ENCODE measurements around the gene GIGYF1.

The GIGYF1 gene

DNA sequence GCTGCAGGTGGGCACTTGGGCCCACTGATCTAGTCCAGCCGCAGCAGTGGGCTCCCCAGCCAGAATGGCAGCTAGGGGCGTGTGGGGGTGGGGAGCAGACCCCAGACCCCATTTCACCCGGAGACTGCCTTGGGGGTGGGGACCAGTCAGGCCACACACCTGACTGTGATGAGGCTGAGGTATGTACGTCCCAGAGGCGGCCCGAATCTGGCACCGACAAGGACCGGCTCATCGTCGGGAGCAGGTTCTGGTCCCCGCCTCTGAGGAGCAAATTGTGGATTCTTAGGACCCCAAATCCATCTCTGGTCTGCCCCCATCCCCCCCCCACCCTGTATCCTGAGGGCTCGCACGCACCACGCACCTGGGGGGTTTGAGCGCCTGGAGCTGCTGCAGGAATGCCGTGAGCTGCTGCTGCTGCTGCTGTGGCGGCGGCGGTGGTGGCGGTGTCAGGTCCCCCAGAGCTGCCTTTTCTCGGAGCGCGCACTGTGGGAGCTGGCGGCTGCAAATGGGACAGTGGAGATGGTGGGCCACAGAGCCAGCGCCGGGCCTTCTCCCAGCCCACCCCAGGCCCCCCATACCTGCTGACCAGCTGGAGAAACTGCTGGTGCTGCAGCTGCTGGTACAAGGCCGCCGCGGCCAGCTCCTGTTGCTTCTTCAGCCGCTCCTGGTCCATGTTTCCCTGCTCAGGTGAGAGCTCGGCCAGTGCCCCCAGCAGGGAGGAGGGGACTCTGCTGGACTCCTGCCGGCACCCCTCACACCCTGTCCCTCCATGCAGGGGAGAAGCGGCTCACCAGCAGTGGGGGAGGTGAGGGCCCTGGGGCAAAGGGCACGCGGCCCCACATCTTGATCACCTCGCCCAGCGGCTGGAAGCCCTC, 10.2 kb downstream of the GIGYF1 start:
- DNase-seq, result no peak

DNA sequence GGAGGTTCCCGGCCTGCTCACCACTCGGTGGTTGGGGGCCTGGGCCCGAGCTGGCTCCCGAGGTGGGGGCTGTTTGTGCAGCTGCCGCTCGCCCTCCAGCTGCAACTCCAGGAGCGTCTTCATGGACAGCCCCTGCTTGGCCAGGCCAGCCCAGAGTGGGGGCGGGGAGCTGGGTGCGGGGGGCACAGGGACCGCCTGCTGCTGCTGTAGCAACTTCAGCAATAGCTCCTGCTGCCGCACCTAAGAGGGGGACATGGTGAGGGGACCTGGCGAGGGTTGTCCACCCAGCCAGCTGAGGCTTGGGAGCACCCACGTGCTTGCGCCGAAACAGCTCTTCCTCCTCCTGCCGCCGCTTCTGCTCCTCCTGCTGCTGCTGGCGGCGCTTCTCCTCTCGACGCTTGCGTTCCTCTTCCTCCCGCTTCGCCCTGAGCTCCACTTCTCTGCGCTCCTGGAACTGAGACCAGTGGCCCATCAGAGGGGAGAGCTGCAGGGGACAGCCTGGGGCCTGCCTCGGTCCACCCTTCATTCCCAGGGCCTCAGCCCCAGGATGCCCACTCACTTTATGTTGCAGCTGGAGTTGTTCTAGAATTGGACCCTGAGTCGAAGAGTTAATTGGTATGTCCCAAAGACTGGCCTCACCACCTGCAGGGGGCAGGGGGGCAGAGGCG, 10.9 kb downstream of the GIGYF1 start:
- no peak for DNase-seq

- no peak for DNase-seq
Observed at GRCh38 chr7:100682228-100682741, 11.8 kb downstream of the GIGYF1 start.

DNA sequence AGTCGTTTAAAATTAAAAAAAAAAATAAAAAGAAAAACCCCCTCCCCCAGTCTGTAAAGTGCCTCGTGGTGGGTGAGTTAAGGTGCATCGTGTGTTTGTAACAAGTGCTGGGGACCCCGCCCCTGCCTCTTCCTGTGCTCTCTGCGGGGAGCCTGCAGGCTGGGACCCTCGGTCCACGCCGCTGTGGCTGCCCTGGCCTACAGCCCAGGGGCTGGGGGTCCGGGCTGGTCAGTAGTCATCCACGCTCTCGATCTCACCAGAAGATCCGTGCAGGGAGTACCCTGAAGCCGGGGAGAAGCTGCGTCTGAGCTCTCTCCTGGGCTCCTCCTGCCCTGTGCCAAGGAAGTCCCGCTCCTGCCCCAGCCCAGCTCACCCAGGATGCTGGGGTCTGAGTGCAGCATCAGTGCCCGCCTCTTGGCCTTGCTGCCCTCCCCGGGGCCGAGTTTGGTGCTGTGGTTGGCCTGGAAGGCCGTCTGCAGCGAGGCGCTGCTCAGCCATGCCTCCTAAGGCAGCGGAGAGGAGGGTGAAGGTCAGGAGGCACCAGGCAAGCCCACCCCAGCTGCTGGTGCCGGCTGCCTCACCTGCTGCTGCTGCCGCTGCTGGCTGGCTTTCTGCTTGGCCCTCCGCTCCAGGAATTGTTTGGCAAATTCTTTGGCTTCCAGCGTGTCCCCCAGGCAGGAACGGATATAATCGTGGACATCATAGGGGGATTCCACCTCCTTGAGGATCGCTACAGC, 12.4 kb downstream of the GIGYF1 start:
- no peak for DNase-seq

DNA sequence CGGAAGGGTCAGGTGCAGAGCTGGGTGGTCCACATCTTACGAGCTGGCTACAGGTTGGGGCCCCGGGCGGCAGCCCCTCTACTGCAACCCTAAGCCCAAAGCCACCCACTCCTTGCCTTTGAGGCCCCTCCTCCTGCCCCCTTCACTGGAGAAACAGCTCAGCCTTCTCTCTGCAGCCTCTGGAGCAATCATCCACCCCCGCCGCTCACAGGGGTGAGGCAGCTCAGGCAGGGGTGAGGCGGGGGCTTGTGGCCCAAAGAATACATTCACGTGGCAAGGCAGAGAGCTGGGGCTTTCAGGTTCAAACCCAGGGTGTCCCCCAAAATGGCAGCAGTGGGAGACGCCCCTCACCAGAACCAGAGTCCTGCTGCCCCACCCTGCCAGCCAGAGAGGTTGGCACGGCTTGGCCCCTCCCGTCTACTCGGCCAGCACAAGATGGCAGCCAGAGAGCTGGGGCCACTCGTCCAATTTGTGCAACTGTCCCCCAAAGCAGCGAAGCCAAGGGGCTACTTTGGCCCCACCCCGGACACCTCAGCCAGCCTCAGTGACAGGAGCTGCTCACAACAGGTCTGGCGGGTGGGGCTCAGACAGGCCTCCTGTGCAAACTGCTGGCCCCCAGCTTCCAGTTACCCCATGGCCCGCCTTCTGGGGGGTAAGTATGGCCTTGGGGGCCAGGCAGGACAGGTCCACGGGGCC, 13.3 kb downstream of the GIGYF1 start:
- DNase-seq, result no peak

DNA sequence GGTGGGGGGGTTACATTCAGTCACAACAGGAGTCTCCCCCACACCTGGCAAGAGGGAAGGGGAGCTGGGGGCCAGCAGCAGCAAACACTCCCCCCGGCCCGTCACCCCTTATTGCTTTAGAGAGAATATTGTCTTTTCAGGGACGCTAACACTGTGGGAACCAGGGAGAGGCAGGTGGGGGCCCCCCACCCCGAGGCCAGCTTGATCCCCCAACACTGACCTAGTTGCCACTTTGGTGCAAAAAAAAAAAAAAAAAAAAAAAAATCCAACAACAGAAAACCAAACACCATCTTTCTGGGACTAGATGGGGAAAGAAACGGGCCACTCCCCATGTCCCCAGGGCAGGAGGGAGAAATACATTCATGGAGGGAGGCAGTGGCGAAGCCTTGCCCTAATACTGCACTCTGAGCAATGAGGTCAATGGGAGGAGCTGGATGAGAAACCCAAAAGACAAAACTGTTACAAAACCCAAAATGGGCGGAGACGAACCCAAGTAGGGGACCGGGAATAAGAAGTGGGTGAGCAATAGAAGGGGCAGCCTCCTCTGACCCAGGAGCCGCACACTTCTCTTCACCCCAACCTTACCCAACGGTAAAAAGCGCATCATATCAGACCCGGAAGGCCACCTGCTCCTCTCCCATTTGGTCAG, 14.0 kb downstream of the GIGYF1 start:
- DNase-seq, result no peak

DNA sequence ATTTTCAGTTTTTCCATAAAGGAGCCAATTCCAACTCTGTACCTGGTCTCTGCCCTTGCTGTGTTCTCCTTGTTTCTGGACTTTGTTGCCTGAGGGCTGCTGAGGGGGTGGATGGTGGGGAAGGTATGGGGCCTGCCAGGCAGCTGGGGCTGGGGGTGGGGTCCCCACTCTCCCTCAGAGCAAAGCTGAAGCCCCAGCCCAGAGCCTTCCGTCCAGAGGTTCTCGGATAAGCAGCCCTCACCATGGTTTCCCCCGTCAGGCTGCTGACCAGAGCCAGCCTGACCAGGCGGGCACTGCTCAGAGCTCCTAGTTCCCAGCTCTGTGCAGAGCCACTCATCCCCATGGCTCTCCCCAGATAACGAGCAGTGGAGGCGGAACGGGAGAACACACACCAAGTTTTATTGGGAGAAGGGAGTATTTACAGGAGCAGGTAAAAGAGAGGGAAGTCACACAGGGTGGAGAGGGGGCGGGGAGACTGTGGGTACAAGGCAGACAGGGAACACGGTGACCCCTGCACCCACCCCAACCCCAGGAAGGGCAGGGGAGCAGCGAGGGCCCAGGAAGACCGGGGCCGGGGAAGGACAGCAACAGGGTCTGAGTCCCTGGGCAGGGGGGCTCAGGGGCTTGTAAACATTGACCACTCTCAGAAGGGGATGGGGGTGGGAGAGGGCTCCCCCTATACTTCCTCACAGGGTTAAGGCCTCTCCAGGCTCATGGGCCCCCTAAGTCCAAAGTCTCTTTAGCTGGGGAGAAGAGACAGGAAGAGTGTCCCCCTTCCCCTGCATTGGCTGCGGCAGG, 14.7 kb downstream of the GIGYF1 start:
- no peak for DNase-seq

DNA sequence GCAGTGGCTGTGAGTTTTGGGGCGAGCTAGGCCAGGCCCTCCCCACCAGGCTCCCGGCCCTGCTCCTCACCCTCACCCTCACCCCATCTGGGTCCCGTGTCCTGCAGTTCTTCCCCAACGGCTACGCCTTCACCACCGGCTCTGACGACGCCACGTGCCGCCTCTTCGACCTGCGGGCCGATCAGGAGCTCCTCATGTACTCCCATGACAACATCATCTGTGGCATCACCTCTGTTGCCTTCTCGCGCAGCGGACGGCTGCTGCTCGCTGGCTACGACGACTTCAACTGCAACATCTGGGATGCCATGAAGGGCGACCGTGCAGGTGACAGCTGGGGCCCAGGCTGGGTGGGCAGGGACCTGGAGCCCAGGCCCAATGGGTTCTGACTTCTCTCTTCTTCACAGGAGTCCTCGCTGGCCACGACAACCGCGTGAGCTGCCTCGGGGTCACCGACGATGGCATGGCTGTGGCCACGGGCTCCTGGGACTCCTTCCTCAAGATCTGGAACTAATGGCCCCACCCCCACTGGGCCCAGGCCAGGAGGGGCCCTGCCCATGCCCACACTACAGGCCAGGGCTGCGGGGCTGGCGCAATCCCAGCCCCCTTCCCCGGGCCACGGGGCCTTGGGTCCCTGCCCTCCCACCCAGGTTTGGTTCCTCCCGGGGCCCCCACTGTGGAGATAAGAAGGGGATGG, 15.6 kb downstream of the GIGYF1 start:
- DNase-seq, result no peak

DNA sequence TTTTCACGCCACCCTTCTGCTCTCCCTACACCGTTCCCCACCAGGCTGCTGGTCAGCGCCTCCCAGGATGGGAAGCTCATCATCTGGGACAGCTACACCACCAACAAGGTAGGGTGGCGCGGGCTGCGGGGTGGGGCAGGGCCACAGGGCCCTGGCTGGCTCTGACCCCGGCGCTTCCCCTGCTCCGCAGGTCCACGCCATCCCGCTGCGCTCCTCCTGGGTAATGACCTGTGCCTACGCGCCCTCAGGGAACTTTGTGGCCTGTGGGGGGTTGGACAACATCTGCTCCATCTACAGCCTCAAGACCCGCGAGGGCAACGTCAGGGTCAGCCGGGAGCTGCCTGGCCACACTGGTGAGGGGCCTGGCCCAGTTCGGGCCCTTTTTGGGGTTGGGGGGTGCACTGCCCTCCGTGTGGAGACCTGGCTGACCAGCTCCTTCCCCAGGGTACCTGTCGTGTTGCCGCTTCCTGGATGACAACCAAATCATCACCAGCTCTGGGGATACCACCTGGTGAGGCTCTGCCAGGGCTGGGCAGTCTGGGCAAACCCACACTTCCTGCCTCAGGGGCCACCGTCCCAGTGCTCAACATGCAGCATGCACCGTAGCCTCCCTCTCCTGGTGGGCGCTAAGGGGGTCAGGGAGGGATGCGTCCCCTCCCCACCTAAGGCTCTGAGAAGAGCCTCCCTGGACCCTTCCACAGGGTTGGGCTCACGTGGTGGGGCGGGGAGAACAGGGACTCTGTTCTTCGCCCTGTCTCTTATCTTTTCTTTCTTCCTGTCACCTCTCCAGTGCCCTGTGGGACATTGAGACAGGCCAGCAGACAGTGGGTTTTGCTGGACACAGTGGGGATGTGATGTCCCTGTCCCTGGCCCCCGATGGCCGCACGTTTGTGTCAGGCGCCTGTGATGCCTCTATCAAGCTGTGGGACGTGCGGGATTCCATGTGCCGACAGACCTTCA, 16.5 kb downstream of the GIGYF1 start:
- DNase-seq, result no peak

- DNase-seq, result no peak
Observed at GRCh38 chr7:100676501-100677306, 17.3 kb downstream of the GIGYF1 start.

DNA sequence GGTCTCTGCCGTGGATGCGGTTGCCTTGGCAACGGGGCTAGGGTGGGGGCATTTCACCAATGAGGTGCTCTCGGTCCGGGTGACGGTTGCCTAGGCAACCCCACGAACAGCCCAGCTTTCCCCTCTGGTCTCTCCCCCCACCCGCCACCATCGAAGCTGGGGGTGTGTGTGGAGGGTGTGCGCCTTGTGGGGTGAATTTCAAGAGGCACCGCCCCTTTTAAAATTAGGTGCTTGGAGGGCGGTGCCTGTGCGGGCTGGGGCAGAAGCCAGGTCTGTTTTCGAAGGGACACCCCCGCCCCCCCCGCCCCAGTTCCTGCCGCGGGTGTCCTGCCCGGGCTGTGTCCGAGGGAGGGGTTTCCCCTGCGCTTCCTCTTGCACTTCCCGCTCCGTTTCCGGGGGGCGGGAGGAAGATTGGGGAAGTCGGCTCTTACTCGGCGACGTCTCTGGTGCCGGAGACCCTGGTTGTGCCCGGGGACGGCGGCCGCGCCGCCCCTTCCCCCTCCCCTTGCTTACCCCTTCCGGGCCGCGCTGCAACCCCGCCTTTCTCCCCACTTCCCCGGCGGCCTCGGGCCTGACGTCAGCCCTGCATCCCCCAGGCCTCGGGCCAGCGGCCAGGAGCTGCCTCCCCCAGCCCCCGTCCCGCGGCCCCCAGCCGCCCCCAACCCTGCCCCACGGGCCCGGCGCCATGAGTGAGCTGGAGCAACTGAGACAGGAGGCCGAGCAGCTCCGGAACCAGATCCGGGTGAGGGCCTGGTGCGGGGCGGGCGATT, 18.3 kb downstream of the GIGYF1 start:
- DNase-seq, result peak; percentile 91

GRCh38 chr7:100675105-100675451, 19.0 kb downstream of the GIGYF1 start:
- no peak for DNase-seq

GRCh38 chr7:100674411-100675104, 19.5 kb downstream of the GIGYF1 start:
- DNase-seq, result no peak

GRCh38 chr7:100673942-100674410, 20.1 kb downstream of the GIGYF1 start:
- DNase-seq, result no peak

DNA sequence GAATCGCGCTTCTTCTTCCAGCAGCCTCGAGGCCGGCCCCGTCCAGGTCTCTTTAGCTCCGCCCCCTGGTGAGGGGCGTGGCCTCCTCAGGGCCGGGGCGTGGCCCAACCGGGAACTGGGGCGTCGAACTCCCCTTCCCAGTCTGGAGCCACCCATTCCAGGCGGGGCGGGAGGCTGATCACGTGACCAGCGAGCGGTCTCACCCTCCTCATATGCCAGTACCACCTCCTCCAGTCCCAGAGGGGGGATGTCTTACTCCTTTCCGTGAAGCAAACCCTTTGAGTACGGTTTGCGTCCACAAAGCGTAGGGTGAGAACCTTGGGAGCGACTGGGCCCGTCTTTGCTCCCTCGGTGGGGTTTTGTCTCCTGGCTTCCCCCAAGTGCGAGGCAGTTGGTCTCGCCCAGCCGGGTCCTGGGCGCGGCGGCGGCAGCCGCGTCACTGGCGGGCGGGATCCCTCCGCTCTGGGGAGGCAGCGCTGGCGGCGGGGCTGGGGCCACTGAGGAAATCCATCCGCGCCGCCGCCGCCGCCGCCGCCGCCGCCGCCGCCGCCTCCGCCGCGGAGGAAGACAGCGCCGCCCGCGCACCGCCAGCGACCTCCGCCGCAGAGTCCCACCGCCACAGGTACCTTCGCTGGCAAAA, 20.6 kb downstream of the GIGYF1 start, which contains the start of gene GNB2:
TSS of gene GNB2 (plus strand) at position 439 of the 640 bp plus-strand sequence. CDS start 2,526 bp downstream, outside the sequence.
- peak; percentile 100 for DNase-seq

Data from activated CD4-positive, alpha-beta T cell treated with anti-CD3 and anti-CD28 coated beads, Interleukin-2, Interleukin-6, amounts not matched to agents 100 ng/mL and 50 ng/mL, durations not matched to agents 16 hours and 8 hours (primary cell).